ENCODE data around the gene MAP3K14.

- TF ChIP-seq TAF1 (IDR thresholded peaks at IDR 0.05; ENCODE audit: borderline replicate concordance, low read depth, low read length) (no peak), POLR2A (IDR thresholded peaks at IDR 0.05; ENCODE audit: low read depth, low read length) (no peak), POLR2AphosphoS5 (IDR thresholded peaks at IDR 0.05; ENCODE audit: low read depth, low read length) (no peak)
Observed at GRCh38 chr17:45283711-45284110, 33.1 kb downstream of the MAP3K14 start.

Data from GM12892 (cell line).